ENCODE results near the gene REEP6.
A peak's percentile ranks its signal among the peaks of the same experiment; 100 is the strongest.
"Not testable (repeated sequence)": the region's sequence is repeated elsewhere in the genome, so short reads cannot be mapped to it uniquely, and the experiment has no call there.

The REEP6 gene

GRCh38 chr19:1472231-1473084 lies 18.5 kb upstream of the REEP6 start:
- no peak for DNase-seq (ENCODE audit: low spot score)

DNA sequence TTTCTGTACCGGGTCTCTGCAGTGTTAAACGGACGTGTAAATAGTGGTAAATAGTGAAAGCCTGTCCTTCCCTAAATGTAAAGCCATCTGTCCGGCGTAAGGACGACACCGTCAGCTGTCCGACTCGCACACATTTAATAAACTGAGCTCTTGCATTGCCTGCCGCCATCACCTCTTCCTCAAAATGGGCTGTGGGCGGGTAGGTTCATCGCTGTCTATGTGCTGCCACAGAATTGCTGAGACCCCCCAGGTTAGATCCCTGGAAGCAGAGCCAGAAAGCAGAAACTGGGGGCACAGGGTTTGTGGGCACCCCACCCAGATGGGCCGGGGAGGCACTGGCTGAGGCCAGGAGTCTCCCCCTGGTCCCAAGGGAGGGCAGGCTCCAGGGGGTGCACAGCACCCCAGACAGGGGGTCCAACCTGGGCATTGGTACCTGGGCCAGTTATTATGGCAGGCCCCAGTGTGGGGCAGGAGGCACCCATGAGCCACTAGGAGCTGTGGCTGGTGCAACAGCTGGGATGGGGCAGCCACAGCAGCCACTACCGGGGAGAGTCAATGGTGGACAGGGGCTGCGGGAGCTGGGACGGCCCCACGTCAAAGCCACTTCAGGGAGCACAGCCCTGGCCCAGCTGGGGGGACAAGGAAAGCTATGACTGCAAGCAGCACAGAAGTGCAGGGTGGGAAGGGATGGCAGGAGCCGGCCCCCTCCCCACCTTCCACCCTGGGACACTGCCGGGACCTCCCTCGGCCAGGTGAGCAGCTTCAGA lies 17.7 kb upstream of the REEP6 start:
- DNase-seq (ENCODE audit: low spot score): no peak

GRCh38 chr19:1474011-1474764 lies 16.8 kb upstream of the REEP6 start:
- DNase-seq (ENCODE audit: low spot score): no peak

- no peak for DNase-seq (ENCODE audit: low spot score)
These were observed 16.1 kb upstream of the REEP6 start for GRCh38 chr19:1474765-1475351.

GRCh38 chr19:1475751-1476437 lies 15.1 kb upstream of the REEP6 start:
- no peak for DNase-seq (ENCODE audit: low spot score)

DNA sequence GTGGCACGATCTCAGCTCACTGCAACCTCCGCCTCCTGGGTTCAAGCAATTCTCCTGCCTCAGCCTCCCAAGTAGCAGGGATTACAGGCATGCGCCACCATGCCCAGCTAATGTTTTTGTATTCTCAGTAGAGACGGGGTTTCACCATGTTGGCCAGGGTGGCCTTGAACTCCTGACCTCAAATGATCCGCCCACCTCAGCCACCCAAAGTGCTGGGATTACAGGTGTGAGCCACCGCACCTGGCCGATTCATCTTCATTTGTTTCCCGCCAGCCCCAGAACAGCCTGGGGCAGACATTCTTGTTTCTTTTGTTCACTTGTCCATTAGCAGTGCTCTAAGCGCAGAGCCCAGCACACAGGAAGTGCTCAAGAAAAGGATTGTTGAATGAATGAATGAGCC lies 13.9 kb upstream of the REEP6 start:
- not testable (repeated sequence) for DNase-seq (ENCODE audit: low spot score)

DNA sequence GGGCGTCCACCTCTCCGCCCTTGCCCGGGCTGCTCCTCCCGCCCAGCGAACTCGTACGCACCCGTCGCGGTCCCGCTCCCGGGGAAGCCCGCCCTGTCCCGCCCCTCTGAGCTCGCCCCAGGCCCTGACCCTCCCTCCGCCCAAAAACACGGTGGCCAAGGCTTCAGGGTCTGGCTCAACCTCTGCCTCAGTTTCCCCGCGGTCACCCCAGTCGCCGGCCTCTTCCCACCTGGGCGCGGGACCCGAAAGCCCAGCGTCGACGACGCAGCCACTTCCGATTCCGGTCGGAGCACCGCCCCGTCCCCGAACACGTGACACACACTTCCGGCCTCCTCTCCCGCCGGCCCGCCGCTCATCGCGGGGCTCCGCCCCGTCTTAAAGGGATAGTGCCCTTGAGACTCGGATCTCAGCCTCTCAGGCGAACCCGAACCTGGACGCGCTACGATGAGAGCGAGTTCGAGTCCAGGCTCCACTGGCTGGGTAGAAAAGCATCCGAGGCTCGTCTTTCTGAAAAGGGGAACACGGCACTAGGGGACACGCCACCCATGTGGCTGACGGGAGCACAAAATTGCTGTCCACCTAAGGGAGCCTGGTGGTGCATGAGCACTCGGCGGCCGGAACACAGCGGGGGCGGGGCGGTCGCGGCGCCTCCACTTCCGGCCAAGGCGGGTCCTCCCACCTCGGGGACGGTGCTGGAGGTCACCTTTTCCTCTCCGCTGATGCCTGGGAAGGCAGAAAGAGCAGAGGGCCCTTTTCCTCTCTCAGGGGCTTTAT lies 11.9 kb upstream of the REEP6 start, which contains the start of gene C19orf25:
Gene C19orf25, minus strand, starts transcription at position 282 of the 774 bp plus-strand sequence. CDS start 312 bp downstream, outside the sequence.
- DNase-seq (ENCODE audit: low spot score): peak; percentile 95

- no peak for DNase-seq (ENCODE audit: low spot score)
These were observed 9.6 kb upstream of the REEP6 start for GRCh38 chr19:1481224-1481892.

DNA sequence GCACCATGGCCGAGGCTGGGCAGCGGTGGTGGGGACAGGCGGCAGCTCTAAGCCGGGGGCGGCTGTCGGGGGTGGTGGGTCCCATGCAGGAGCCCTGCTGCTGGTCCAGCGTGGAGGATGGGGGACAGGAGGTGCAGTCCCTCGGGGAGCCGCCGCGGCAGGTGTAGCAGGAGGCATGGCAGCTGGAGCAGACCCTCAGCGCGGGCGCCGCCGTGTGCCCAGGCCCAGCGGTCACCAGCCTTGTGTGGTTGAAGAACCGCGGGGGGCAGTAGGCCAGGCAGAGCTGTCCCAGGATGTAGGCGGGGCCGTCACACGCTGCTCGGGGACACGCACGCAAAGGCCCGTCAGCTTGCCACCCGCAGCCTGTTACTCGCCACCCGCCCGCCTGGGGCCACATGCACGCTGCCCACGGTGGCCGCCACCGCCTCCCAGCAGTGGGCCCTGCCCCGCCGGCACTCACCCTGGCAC lies 9.1 kb upstream of the REEP6 start:
- no peak for DNase-seq (ENCODE audit: low spot score)

DNA sequence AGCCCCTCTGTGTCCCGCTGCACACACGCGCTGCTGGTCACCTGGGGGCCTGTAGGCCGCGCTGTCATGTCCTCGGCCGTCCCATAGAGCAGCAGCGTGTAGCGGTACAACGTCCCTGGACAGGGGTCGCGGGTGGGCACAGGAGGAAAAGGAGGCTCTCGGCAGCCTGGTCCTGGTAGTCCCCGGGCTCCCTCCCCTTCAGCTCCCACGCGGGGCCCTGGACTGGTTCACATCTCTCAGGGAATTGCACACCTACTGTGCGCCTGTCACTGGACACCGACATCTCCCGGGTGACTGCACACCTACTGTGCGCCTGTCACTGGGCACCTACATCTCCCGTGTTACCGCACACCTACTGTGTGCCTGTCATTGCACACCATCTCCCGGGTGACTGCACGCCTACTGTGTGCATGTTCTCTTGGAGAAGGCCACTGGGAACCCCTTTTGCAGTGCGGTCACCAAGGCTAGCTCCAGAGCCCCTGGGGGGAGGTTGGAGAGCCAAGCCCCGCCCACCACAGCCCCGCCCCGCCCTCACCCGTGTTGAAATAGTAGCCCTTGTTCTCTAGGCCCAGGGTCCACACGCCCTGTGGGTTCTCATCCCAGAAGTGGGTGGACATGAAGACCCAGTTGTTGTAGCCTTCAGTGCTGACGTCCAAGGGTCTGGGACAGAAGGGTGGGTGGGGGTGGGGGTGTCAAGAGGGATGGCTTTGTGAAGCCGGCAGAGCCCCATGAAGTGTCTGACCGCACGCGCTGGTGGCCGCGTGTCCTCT lies 8.4 kb upstream of the REEP6 start:
- DNase-seq (ENCODE audit: low spot score): no peak

DNA sequence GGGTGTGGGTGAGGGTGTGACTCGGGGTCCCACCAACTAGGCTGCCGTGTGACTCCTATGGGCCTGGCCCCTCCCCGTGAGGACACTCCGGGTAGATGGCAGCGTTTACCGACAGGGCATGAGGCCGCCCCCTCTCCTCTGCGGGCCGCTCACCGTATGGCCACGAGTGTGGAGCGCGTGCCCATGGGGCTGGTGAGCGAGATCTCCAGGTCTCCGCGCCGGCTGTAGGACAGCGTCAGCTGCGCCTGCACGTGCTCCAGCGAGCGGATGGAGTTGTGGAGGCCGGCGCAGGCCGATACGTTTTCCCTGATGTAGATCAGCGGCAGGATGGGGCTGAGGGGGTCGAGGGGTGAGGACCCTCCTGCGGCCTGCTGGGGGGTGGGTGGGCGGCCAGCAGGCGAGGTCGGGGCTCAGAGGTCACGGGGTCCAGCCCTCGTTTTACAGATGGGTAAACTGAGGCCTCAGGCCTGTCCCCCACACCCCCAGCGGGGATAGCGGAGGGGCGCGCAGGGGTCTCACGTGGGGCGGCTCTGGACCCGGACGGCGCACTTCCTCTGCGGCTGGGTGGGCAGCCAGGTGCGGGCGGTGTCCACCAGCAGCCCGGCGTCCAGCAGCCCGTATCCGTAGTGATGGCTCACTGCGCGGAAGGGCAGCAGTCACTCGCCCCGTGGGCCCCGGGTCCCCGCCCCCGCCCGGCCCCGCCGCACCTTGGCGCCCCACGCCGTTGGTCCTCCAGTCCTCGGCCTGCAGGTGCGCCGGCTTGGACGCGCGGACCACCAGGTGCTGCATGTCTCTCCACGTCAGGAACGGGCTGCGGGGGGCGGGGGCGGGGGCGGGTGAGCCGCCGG lies 7.6 kb upstream of the REEP6 start:
- no peak for DNase-seq (ENCODE audit: low spot score)

- no peak for DNase-seq (ENCODE audit: low spot score)
These were observed 7.0 kb upstream of the REEP6 start for GRCh38 chr19:1483979-1484428.

DNA sequence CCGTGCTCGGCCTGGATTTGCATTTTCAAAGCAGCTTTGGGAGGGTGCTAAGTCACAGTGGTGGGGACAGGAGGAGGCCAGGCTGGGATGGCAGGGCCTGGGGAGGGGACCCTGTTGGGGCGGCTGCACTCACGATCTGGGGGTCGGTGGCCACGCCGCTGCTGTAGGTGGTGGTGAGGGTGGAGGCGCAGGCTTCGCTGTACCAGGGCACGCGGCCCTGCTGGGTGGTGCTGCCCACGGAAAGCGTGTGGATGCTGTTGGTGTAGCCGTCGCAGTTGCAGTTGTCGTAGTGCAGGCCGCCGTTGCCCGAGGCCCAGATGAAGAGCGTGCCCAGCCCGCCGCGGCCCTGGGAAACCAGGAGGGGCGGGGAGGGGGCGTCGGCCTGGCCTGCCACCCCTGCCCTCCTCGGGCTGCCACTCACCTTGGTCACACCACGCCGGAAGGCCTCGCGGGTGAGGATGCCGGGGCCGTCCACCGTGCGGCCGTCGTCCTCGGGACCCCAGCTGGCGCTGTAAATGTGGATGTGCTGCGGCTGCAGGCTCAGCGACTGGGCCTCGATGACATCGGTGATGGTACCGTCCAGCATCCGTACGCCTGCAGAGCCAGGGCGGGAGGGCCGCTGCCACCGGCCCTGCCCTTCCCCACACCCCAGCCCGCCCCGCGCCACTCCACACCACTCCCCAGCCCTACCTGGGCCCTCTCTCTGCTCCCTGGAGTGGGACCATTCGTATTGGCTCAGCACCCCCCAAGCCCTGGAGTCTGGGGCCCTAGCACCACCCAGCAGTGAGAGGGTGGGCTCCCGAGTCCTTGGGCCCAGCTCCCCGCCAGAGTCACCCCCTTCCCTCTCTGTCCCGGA lies 4.0 kb upstream of the REEP6 start:
- no peak for DNase-seq (ENCODE audit: low spot score)

GRCh38 chr19:1487576-1488281 lies 3.3 kb upstream of the REEP6 start:
- no peak for DNase-seq (ENCODE audit: low spot score)

DNA sequence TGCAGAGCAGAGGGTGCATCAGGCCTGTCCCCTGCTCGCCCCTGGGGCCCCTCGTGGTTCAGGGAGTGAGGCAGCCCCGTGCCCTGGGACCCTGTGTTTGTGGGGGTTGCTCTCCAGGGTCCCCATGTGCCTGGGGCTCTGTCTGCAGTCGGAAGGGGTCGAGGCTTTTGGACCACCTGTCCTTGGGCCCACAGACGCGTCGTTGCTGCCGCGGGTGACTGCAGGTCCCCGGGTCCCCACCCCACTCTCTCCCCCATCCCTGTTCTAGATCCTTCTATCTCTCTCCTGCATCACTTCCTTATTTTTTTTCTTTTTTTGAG lies 2.7 kb upstream of the REEP6 start:
- no peak for DNase-seq (ENCODE audit: low spot score)

All from SK-N-DZ (cell line).